ENCODE measurements around the gene DAP. TPM values are rescaled to one million over a fixed set of nuclear protein-coding genes. Genes with fewer than 3 reads are reported as not detected.

DAP gene
- total and polyA plus RNA-seq, 10 of the 15 experiments (the other 5 are each of a cell fraction or from before 2014, with no cell fraction given), result 12.9 to 130 (median 49.9) TPM

GRCh38 chr5:10735569-10736276, 25.3 kb downstream of the DAP start:
- ChIA-PET CTCF (interaction anchor here (4.3 kb wide), 1 partner anchor 34 kb away, joined by 20 read pairs; no protein-coding TSS in a partner anchor), POLR2A (interaction anchor here (0.6 kb wide), 1 partner anchor 306 kb away, joined by 3 read pairs; no protein-coding TSS in a partner anchor), RAD21 (ENCODE audit: unreplicated experiment) (interaction anchor here (1.3 kb wide), 2 partner anchors 40 to 51 kb away, joined by 3 read pairs; no protein-coding TSS in a partner anchor), SMC1A (ENCODE audit: uncharacterized antibody, unreplicated experiment) (interaction anchor here (1.2 to 1.5 kb wide), 4 partner anchors 9 to 33 kb away, joined by 3 to 10 read pairs (median 4); no protein-coding TSS in a partner anchor)
- no peak overlapping the region for H3K27ac ChIP-seq (ENCODE audit: control insufficient read depth, insufficient read depth)
- DNase-seq (ENCODE audit: low read depth, low spot score) (no peak), FAIRE-seq (no peak), ATAC-seq (peak; percentile 73)
- no peak overlapping the region for H3K4me3 ChIP-seq
- no peak overlapping the region for H3K4me2 ChIP-seq (ENCODE audit: control insufficient read depth, insufficient read depth)
- peaks cover 7 to 12% of the 10 kb centered on the region in 2 experiments for H3K36me3 ChIP-seq (ENCODE audit: control insufficient read depth in 2 of 2, insufficient read depth in 2 of 2, low read length in 1 of 2)
- no peaks in the 10 kb centered on the region for H4K20me1 ChIP-seq (ENCODE audit: control insufficient read depth, insufficient read depth)
- BruUV-seq (replicated peaks), result no TSS peak
- intact Hi-C loops (cut with micrococcal nuclease; ENCODE audit: unreplicated experiment) (no loop called here), in situ Hi-C loops (cut with MboI) (no loop called here)
- no peaks in the 10 kb centered on the region for H3K27me3 ChIP-seq (replicated peaks in 1 of 2; ENCODE audit: control insufficient read depth in 2 of 2, insufficient read depth in 2 of 2, low read length in 1 of 2)
- WGBS (ENCODE audit: insufficient coverage, insufficient replicate concordance, low lambda C conversion rate, missing lambda C conversion rate), result 51% methylated on average over 8 of the region's 8 CpGs
- no peak overlapping the region for H2AFZ ChIP-seq (ENCODE audit: control insufficient read depth, low read depth, low read length)
- H3K9me3 ChIP-seq (replicated peaks; ENCODE audit: control insufficient read depth, insufficient read depth, low read length), result peaks cover 4% of the 10 kb centered on the region
- peaks cover 12% of the 10 kb centered on the region for H3K4me1 ChIP-seq (ENCODE audit: control insufficient read depth, insufficient read depth, low read length)
- H3K9ac ChIP-seq (ENCODE audit: control insufficient read depth, insufficient read depth, low read length), result no peak overlapping the region
- H3K79me2 ChIP-seq (ENCODE audit: control insufficient read depth, insufficient read depth, low read length), result peaks cover 8% of the 10 kb centered on the region
- TF ChIP-seq YY1 (IDR thresholded peaks at IDR 0.05; ENCODE audit: low read depth, low read length) (no peak), MYC (IDR thresholded peaks at IDR 0.05; ENCODE audit: insufficient read depth, insufficient read length, insufficient replicate concordance, low read length, severe bottlenecking) (no peak), ATF7 (IDR thresholded peaks at IDR 0.05; ENCODE audit: low read depth) (peak; percentile 64), RB1 (IDR thresholded peaks at IDR 0.05; ENCODE audit: borderline replicate concordance) (no peak), BACH1 (IDR thresholded peaks at IDR 0.05; ENCODE audit: borderline replicate concordance) (no peak), CBFB (IDR thresholded peaks at IDR 0.05; ENCODE audit: low read depth) (no peak), NR2F1 (conservative IDR thresholded peaks at IDR 0.05) (peak; percentile 61), TARDBP (IDR thresholded peaks at IDR 0.05; ENCODE audit: borderline replicate concordance) (no peak), TCF12 (IDR thresholded peaks at IDR 0.05; ENCODE audit: low read depth, low read length) (peak; percentile 55; the same call in 1 of the 2 replicates), KAT2A (conservative IDR thresholded peaks at IDR 0.05; ENCODE audit: control insufficient read depth, low read depth, low read length) (no peak), KLF5 (IDR thresholded peaks at IDR 0.05; ENCODE audit: partially characterized antibody) (no peak), ZBED1 (IDR thresholded peaks at IDR 0.05; ENCODE audit: borderline replicate concordance) (no peak), POLR2A (IDR thresholded peaks at IDR 0.05; ENCODE audit: low read depth, low read length) (peak; percentile 22; the same call in 1 of the 2 replicates), RUNX3 (IDR thresholded peaks at IDR 0.05; ENCODE audit: low read length) (no peak), TCF3 (IDR thresholded peaks at IDR 0.05; ENCODE audit: borderline replicate concordance, insufficient read depth, low read depth, low read length) (no peak), NR2C2 (IDR thresholded peaks at IDR 0.05; ENCODE audit: borderline replicate concordance, control insufficient read depth, insufficient read length, low read depth) (no peak), WRNIP1 (IDR thresholded peaks at IDR 0.05; ENCODE audit: borderline replicate concordance, low read depth, low read length) (no peak), MTA2 (IDR thresholded peaks at IDR 0.05; ENCODE audit: low read depth) (peak; percentile 39; the same call in 1 of the 2 replicates), HSF1 (IDR thresholded peaks at IDR 0.05; ENCODE audit: low read depth, low read length) (no peak), RAD21 (IDR thresholded peaks at IDR 0.05; ENCODE audit: insufficient read depth, low read depth, low read length) (0 out of 2 replicates have a peak, but pooled peaks have one; percentile 5)
- TF ChIP-seq, protein P1, sequence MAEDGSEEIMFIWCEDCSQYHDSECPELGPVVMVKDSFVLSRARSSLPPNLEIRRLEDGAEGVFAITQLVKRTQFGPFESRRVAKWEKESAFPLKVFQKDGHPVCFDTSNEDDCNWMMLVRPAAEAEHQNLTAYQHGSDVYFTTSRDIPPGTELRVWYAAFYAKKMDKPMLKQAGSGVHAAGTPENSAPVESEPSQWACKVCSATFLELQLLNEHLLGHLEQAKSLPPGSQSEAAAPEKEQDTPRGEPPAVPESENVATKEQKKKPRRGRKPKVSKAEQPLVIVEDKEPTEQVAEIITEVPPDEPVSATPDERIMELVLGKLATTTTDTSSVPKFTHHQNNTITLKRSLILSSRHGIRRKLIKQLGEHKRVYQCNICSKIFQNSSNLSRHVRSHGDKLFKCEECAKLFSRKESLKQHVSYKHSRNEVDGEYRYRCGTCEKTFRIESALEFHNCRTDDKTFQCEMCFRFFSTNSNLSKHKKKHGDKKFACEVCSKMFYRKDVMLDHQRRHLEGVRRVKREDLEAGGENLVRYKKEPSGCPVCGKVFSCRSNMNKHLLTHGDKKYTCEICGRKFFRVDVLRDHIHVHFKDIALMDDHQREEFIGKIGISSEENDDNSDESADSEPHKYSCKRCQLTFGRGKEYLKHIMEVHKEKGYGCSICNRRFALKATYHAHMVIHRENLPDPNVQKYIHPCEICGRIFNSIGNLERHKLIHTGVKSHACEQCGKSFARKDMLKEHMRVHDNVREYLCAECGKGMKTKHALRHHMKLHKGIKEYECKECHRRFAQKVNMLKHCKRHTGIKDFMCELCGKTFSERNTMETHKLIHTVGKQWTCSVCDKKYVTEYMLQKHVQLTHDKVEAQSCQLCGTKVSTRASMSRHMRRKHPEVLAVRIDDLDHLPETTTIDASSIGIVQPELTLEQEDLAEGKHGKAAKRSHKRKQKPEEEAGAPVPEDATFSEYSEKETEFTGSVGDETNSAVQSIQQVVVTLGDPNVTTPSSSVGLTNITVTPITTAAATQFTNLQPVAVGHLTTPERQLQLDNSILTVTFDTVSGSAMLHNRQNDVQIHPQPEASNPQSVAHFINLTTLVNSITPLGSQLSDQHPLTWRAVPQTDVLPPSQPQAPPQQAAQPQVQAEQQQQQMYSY (CRISPR knock-in tag; IDR thresholded peaks at IDR 0.05), result no peak

Data from GM12878 (cell line).